ENCODE measurements around the gene HYI. TPM values are rescaled to one million over a fixed set of nuclear protein-coding genes. Genes with fewer than 3 reads are reported as not detected.

Gene HYI
- total RNA-seq, 2 donors from 2014 or later, result 67.7 to 104 TPM

DNA sequence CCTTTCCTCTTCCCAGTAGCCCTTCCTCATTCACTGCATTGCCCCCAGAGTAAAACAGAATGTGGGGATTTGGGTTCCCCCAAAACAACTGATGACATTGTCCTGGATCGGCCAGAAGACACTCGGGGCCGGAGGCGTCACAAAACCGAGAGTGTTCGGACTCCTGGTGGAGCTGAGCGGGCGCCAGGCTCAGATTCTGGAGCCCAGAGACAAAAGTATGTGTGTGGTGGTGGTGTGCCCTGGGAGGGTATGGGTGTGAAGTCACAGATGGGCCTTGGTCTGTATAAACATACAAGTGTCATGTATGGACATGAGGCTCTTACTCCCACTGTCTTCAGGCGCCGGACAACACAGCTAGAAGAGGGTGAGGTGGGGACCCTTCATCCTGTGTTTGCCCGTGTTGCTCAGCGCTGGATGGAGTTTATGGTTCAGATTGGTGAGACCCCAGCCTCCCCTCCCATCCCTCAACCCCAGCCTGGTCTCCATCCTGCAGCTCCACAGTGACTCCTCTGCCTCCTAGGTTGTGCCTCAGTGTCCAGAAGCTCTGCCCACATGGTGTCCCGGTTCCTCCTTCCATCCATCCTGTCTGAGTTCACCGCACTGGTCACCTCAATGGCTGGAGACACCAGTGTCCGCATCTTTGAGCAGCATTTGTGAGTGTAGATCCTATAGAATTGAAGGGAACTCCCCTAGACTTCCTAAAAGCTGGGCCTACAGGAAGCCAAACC, 12.4 kb downstream of the HYI start:
- WGBS, result 92% methylated on average over 15 of the region's 15 CpGs
- TF ChIP-seq POLR2AphosphoS5 (IDR thresholded peaks at IDR 0.05) (no peak), POLR2A (IDR thresholded peaks at IDR 0.05) (no peak)
- TF ChIP-seq, protein P1, sequence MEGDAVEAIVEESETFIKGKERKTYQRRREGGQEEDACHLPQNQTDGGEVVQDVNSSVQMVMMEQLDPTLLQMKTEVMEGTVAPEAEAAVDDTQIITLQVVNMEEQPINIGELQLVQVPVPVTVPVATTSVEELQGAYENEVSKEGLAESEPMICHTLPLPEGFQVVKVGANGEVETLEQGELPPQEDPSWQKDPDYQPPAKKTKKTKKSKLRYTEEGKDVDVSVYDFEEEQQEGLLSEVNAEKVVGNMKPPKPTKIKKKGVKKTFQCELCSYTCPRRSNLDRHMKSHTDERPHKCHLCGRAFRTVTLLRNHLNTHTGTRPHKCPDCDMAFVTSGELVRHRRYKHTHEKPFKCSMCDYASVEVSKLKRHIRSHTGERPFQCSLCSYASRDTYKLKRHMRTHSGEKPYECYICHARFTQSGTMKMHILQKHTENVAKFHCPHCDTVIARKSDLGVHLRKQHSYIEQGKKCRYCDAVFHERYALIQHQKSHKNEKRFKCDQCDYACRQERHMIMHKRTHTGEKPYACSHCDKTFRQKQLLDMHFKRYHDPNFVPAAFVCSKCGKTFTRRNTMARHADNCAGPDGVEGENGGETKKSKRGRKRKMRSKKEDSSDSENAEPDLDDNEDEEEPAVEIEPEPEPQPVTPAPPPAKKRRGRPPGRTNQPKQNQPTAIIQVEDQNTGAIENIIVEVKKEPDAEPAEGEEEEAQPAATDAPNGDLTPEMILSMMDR (IDR thresholded peaks at IDR 0.05), result no peak
- H3K4me3 ChIP-seq, result no peak overlapping the region
- H3K27ac ChIP-seq, result no peak overlapping the region
- H3K9me3 ChIP-seq, result no peaks in the 10 kb centered on the region
- no peak for DNase-seq (ENCODE audit: low spot score)
- H3K27me3 ChIP-seq (replicated peaks; ENCODE audit: insufficient read depth), result no peaks in the 10 kb centered on the region
- H3K36me3 ChIP-seq, result peaks cover 3 to 12% of the 10 kb centered on the region in 2 donors
- intact Hi-C loops (cut with DNase I), result no loop called here
- H3K4me1 ChIP-seq (replicated peaks), result no peaks in the 10 kb centered on the region

DNA sequence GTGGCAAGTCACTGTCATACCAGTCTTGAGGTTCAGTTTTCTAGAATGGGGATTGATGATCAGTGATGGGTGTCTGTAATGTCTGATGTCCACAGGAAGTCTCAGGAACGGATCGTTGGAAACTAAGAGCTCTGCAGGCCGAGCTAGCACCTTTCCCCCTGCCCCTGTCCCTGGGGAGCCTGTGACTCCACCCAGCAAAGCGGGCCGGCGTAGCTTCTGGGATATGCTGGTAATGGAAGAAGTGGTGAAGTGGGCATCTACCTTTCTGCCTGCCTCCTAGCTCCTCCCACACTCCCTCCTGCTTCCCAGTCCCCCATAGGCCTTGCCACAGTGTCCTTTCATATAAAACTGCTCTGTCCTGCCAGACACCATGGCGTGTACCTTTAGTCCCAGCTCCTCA, 13.4 kb downstream of the HYI start:
- Histone ChIP-seq H3K27ac (no peak overlapping the region), H3K36me3 (peaks cover 0 to 12% of the 10 kb centered on the region in 2 donors), H3K4me1 (replicated peaks) (no peaks in the 10 kb centered on the region), H3K9me3 (no peaks in the 10 kb centered on the region), H3K4me3 (no peak overlapping the region), H3K27me3 (replicated peaks; ENCODE audit: insufficient read depth) (no peaks in the 10 kb centered on the region)
- TF ChIP-seq POLR2A (IDR thresholded peaks at IDR 0.05), result no peak
- TF ChIP-seq POLR2AphosphoS5 (IDR thresholded peaks at IDR 0.05), result no peak
- TF ChIP-seq, protein P1 (IDR thresholded peaks at IDR 0.05), result no peak
- no peak for DNase-seq (ENCODE audit: low spot score)
- 88% methylated on average over 7 of the region's 7 CpGs for WGBS
- intact Hi-C loops (cut with DNase I), result no loop called here

DNA sequence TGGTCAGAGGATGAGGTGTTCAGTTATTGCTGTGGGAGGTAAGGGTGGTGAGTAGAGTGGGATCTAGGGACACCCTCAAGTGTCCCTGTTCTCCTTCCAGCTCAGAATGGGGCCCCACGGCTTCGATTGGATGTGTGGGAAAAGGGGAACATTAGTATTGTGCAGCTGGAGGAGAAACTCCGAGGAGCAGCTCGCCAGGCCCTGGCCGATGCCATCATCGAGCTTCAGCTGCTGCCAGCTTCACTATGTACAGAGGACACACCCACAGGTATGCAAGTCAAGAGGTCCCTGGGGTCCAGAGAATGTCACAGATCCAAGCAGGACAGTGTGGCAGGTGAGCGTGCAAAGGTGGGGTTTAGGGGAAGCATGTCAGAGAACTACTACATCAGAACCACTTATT, 13.9 kb downstream of the HYI start:
- intact Hi-C loops (cut with DNase I), result no loop called here
- no peaks in the 10 kb centered on the region for H3K27me3 ChIP-seq (replicated peaks; ENCODE audit: insufficient read depth)
- H3K36me3 ChIP-seq, result peaks cover 0 to 12% of the 10 kb centered on the region in 2 donors
- TF ChIP-seq, protein P1 (IDR thresholded peaks at IDR 0.05), result no peak
- TF ChIP-seq POLR2AphosphoS5 (IDR thresholded peaks at IDR 0.05) (no peak), POLR2A (IDR thresholded peaks at IDR 0.05) (no peak)
- H3K4me1 ChIP-seq (replicated peaks), result no peaks in the 10 kb centered on the region
- DNase-seq (ENCODE audit: low spot score), result no peak
- H3K27ac ChIP-seq, result no peak overlapping the region
- H3K9me3 ChIP-seq, result no peaks in the 10 kb centered on the region
- no peak overlapping the region for H3K4me3 ChIP-seq
- WGBS, result 90% methylated on average over 7 of the region's 7 CpGs

DNA sequence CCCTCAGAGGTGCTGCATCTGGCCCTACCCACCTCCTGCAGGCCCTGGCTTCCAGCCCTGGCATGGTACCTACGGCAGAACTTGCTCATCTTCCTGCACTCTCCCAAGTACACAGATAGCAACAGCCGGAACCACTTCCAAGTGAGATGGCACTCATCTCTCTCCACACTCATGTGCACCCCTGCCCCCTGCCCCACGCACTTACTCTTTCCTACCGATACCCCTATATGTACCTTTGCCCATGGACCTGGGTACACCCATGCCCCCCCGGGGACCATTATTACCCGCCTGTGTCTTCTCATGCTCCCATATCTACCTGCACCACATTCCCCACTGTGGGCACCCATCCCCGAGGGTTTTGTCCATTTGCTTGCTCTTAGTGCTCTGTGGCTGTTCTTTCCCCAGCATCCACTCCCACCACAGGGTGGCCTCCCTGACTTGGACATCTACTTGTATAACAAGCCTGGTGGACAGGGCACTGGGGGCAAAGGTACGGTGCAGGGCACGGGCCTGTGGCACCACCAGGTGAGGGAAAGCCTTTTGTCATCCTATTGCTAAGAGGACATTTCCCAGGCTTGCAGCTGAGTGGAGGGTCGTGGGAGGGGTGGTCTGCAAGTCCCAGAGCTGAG, 14.7 kb downstream of the HYI start:
- H3K27ac ChIP-seq, result no peak overlapping the region
- H3K9me3 ChIP-seq, result no peaks in the 10 kb centered on the region
- H3K36me3 ChIP-seq, result peaks cover 0 to 12% of the 10 kb centered on the region in 2 donors
- H3K27me3 ChIP-seq (replicated peaks; ENCODE audit: insufficient read depth), result no peaks in the 10 kb centered on the region
- H3K4me1 ChIP-seq (replicated peaks), result no peaks in the 10 kb centered on the region
- no peak overlapping the region for H3K4me3 ChIP-seq
- TF ChIP-seq POLR2A (IDR thresholded peaks at IDR 0.05), result no peak
- TF ChIP-seq POLR2AphosphoS5 (IDR thresholded peaks at IDR 0.05), result no peak
- TF ChIP-seq, protein P1 (IDR thresholded peaks at IDR 0.05), result no peak
- DNase-seq (ENCODE audit: low spot score), result no peak
- 85% methylated on average over 10 of the region's 10 CpGs for WGBS
- intact Hi-C loops (cut with DNase I), result no loop called here

DNA sequence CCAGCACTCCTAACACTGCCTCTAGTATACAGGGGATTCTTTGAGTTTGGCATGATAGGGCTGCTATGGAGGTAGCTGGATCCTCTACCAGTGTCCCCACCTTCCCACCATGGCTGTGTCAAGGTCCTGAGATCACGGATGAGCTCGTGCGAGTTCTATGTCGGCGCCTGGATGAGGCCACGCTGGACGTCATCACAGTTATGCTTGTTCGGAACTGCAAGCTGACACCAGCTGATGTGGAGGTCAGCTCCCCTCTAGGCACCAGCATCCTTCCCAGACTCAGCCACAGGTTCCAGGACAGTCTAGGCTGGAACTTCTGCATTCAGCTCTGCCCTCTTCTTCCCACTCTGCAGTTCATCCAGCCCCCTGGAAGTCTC, 15.2 kb downstream of the HYI start:
- TF ChIP-seq POLR2AphosphoS5 (IDR thresholded peaks at IDR 0.05) (no peak), POLR2A (IDR thresholded peaks at IDR 0.05) (no peak)
- TF ChIP-seq, protein P1 (IDR thresholded peaks at IDR 0.05), result no peak
- H3K27me3 ChIP-seq (replicated peaks; ENCODE audit: insufficient read depth), result no peaks in the 10 kb centered on the region
- no peaks in the 10 kb centered on the region for H3K4me1 ChIP-seq (replicated peaks)
- intact Hi-C loops (cut with DNase I), result no loop called here
- H3K4me3 ChIP-seq, result no peak overlapping the region
- WGBS, result 98% methylated on average over 8 of the region's 8 CpGs
- no peaks in the 10 kb centered on the region for H3K9me3 ChIP-seq
- H3K27ac ChIP-seq, result no peak overlapping the region
- DNase-seq (ENCODE audit: low spot score), result no peak
- H3K36me3 ChIP-seq, result peaks cover 2 to 10% of the 10 kb centered on the region in 2 donors

Data from prostate gland (tissue), 2 donors.